C4-2B (cell line): ENCODE results near the gene ADRB2.

Experiments
- ZFX ChIP-seq: fragments of 450-650 bp; IDR thresholded peaks from 2 replicates; pipeline ENCODE4 v1.6.1; 2017
- TF ChIP-seq, protein P1 (sequence below): fragments of 450-650 bp; conservative IDR thresholded peaks from 2 replicates; pipeline ENCODE4 v1.5.1; 2017; ENCODE audit warnings: mild to moderate bottlenecking

DNA sequence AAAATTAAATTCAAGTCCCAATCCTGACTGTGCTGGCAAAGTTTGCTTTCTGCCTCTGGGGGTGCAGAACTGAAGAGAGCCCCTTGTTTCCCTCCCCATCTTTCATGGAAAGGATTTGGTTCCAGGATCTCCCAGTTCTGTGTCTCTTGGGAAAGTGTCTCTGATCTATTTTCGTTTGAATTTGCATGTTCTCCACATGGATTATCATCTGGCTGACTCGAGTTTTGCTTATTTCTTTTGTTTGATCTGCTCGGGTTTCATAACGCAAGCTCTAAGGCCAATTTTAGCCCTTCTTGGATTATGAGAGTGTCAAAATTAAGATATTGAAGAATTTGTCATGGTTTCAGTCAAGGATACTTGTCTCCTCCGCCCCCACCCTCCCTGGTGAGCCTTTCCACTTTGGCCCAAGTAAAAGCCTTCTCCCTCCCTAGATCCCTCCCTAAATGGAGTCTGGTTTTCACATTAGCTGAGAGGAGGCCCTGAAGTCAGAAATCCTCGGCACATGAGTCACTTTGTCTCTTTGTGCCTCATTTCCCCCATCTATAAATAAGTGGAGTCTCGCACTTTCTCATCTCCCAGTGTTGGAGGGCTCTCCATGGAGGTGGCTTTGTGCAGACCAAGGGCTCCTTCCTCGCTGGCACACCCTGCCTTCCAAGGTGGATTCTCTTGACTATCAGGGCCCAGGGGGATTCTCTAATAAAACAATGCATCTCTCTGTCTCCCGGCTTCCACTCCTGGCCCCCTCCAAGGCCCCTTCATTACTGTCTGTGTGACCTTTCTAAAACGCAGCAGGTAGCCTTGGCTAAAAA is 17.3 kb downstream of the ADRB2 start:
- TF ChIP-seq, protein P1, sequence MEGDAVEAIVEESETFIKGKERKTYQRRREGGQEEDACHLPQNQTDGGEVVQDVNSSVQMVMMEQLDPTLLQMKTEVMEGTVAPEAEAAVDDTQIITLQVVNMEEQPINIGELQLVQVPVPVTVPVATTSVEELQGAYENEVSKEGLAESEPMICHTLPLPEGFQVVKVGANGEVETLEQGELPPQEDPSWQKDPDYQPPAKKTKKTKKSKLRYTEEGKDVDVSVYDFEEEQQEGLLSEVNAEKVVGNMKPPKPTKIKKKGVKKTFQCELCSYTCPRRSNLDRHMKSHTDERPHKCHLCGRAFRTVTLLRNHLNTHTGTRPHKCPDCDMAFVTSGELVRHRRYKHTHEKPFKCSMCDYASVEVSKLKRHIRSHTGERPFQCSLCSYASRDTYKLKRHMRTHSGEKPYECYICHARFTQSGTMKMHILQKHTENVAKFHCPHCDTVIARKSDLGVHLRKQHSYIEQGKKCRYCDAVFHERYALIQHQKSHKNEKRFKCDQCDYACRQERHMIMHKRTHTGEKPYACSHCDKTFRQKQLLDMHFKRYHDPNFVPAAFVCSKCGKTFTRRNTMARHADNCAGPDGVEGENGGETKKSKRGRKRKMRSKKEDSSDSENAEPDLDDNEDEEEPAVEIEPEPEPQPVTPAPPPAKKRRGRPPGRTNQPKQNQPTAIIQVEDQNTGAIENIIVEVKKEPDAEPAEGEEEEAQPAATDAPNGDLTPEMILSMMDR: no peak
- no peak for TF ChIP-seq ZFX
